Measurements from ENCODE around the gene IGHMBP2. TPM values are rescaled to one million over a fixed set of nuclear protein-coding genes. Genes with fewer than 3 reads are reported as not detected.
"Not testable (repeated sequence)": the region's sequence is repeated elsewhere in the genome, so short reads cannot be mapped to it uniquely, and the experiment has no call there.

The IGHMBP2 gene
- total RNA-seq, 4 donors from 2014 or later: 30.2 to 59.5 (median 49.2) TPM

DNA sequence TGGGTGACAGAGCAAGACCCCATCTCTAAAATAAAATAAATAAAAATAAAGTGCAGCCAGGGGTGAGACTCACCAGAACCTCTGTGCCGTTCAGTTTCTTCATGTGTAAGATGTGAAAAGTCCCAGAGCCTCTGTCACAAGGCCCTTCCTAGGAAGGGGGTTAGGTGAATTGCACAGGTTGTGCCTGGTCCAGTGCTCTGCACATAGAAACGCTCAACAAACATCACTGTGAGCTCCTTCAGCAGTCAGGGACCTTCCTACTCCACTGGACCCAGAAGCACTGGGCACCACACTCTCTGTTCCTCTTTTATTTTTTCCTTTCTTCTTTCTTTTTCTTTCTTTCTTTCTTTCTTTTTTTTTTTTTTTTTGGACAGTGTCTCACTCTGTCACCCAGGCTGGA lies 22.4 kb upstream of the IGHMBP2 start:
- Histone ChIP-seq H3K4me3 (no peak overlapping the region), H3K4me1 (no peaks in the 10 kb centered on the region), H3K27ac (no peak overlapping the region), H3K9me3 (no peaks in the 10 kb centered on the region), H3K36me3 (no peaks in the 10 kb centered on the region), H3K27me3 (no peaks in the 10 kb centered on the region)
- TF ChIP-seq POLR2A (IDR thresholded peaks at IDR 0.05): no peak
- TF ChIP-seq, protein P1, sequence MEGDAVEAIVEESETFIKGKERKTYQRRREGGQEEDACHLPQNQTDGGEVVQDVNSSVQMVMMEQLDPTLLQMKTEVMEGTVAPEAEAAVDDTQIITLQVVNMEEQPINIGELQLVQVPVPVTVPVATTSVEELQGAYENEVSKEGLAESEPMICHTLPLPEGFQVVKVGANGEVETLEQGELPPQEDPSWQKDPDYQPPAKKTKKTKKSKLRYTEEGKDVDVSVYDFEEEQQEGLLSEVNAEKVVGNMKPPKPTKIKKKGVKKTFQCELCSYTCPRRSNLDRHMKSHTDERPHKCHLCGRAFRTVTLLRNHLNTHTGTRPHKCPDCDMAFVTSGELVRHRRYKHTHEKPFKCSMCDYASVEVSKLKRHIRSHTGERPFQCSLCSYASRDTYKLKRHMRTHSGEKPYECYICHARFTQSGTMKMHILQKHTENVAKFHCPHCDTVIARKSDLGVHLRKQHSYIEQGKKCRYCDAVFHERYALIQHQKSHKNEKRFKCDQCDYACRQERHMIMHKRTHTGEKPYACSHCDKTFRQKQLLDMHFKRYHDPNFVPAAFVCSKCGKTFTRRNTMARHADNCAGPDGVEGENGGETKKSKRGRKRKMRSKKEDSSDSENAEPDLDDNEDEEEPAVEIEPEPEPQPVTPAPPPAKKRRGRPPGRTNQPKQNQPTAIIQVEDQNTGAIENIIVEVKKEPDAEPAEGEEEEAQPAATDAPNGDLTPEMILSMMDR (IDR thresholded peaks at IDR 0.05): no peak
- DNase-seq: no peak

DNA sequence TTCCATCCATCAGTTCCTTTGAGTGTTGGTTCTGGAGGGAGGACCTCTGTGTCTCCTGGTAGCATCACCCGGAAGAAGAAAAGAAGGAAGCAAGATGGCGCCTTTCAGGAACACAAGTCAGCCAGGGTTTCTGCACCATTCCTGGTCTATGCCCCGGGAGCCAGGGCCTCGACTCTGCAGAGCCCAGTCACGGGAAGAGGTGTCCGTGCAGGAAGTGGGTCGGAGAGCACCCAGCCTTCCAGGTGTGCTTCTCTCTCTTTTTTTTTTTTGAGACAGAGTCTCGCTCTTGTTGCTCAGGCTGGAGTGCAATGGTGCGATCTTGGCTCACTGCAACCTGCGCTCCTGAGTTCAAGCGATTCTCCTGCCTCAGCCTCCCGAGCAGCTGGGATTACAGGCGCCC lies 21.3 kb upstream of the IGHMBP2 start:
- no peaks in the 10 kb centered on the region for H3K27me3 ChIP-seq
- H3K4me1 ChIP-seq: no peaks in the 10 kb centered on the region
- TF ChIP-seq, protein P1 (IDR thresholded peaks at IDR 0.05): no peak
- TF ChIP-seq POLR2A (IDR thresholded peaks at IDR 0.05): no peak
- no peaks in the 10 kb centered on the region for H3K36me3 ChIP-seq
- H3K4me3 ChIP-seq: no peak overlapping the region
- no peak overlapping the region for H3K27ac ChIP-seq
- H3K9me3 ChIP-seq: no peaks in the 10 kb centered on the region
- DNase-seq: no peak

DNA sequence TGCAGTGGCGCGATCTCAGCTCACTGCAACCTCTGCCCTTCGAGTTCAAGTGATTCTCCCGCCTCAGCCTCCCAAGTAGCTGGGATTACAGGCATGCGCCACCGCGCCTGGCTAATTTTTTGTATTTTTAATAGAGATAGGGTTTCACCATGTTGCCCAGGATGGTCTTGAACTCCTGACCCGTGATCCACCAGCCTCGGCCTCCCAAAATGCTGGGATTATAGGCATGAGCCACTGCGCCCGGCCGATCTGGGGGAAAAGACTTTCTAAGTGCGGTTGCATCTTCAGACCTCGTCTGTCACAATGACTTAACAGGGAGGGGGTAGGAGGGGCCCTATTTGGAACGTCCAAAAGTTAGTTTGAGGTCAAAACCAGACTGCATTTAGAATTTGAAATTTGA lies 18.9 kb upstream of the IGHMBP2 start:
- H3K36me3 ChIP-seq, H3K27ac ChIP-seq, H3K4me1 ChIP-seq, H3K27me3 ChIP-seq, H3K9me3 ChIP-seq, DNase-seq, H3K4me3 ChIP-seq: not testable (repeated sequence)

DNA sequence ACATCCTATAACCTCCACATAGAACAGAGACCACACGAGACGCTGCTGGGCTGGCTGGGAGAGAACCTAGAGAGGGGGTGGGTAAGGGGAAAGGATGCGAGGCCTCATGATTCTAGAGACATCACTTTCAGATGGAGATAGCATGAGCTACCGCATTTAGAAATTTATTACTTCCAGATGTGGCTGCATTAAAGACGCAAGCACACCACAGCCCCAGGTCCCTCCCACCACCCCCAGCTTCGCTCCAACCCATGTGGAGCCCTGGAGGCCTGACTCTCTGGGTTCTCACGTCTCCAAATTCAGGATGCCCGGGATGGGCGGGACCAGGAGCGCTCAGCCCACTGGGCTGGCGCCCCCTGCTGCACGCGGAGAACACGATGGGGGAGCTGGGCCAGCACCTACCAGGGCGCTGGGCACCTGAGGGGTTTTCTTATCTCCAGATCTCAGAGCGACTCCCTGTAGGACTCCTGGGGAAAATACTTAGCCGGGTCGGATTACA lies 13.7 kb upstream of the IGHMBP2 start:
- Histone ChIP-seq H3K9me3 (no peaks in the 10 kb centered on the region), H3K36me3 (peaks cover 0 to 52% (median 0%) of the 10 kb centered on the region in 3 donors), H3K27ac (no peak overlapping the region), H3K4me3 (no peak overlapping the region), H3K27me3 (no peaks in the 10 kb centered on the region), H3K4me1 (peaks cover 0 to 8% (median 0%) of the 10 kb centered on the region in 4 donors)
- TF ChIP-seq POLR2A (IDR thresholded peaks at IDR 0.05): no peak
- TF ChIP-seq, protein P1 (IDR thresholded peaks at IDR 0.05): peak in 2 of 6 experiments; percentile 10 to 28
- DNase-seq: no peak

DNA sequence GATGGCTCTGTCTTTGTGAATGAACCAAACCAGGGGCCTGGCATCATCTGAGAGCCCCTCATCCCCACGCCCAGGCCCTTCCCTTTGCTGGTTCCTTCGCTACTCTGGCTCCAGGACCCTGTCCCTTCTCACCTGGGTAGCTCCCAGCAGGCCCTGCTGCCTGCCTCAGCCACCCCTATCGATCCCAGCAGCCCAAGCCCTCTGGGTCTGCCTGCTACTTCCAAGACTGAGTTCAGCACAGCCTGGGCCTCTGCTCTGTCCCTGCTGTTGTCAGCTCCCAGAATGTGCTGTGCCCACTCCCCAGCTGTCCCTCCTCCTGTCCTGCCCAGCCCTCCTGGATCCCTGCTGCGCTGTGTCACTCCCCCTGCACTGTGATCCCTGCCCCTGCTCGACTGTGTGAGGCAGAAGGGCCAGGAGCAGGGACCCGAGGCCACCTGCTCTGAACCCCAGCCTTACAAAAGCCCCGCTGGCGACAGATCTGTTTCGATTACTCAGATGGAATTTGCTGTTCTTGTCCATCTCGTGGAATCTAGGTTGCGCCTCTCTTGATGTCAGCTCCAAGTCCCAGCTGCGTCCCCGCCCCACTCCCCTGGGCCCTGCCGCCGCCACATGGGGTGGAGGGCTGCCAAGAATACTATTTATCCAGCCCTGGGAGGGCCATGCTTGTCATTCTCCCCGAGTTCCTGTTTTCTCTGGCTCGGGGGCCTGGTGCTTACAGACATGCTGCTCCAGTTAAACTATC lies 13.0 kb upstream of the IGHMBP2 start:
- DNase-seq: peak in 1 of 3 donors; percentile 55
- peak overlapping the region in 2 of 4 donors; percentile 17 to 46 for H3K27ac ChIP-seq
- H3K9me3 ChIP-seq: no peaks in the 10 kb centered on the region
- H3K4me1 ChIP-seq: peaks cover 0 to 8% (median 0%) of the 10 kb centered on the region in 4 donors
- TF ChIP-seq, protein P1 (IDR thresholded peaks at IDR 0.05): no peak
- TF ChIP-seq POLR2A (IDR thresholded peaks at IDR 0.05): no peak
- H3K36me3 ChIP-seq: peaks cover 0 to 58% (median 0%) of the 10 kb centered on the region in 3 donors
- no peaks in the 10 kb centered on the region for H3K27me3 ChIP-seq
- H3K4me3 ChIP-seq: no peak overlapping the region

DNA sequence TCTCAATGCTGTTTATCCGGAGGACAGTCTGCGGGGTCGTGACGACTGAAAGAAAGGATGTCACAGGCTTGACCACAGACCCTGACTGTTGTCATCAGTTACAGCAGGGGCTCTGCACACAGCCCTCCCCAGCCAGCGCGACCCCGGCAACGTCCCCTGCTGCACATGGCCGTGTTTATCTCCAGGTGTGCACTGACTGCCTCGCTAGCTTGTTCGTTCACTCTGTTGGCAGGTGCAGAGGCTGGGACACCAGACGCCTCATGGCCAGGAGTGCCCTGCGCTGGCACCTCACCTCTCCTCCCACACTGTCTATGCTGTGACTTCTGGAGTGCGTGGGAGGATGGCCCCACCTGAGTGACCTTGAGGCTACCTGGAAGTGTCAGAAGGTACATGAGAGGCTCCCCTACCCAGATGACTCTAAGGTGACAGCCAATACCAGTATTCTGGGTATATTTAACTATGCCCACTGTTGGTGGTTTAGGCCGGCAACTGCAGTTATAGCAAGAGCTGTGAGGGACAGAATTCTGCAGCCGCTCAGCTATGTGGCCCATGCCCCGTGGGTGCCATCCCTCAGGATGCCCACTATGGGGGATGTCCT lies 12.2 kb upstream of the IGHMBP2 start:
- TF ChIP-seq POLR2A (IDR thresholded peaks at IDR 0.05): no peak
- TF ChIP-seq, protein P1 (IDR thresholded peaks at IDR 0.05): no peak
- no peaks in the 10 kb centered on the region for H3K9me3 ChIP-seq
- peak overlapping the region in 2 of 4 donors; percentile 3 to 17 for H3K27ac ChIP-seq
- no peak for DNase-seq
- peaks cover 0 to 8% (median 0%) of the 10 kb centered on the region in 4 donors for H3K4me1 ChIP-seq
- H3K36me3 ChIP-seq: peaks cover 0 to 66% (median 0%) of the 10 kb centered on the region in 3 donors
- H3K4me3 ChIP-seq: no peak overlapping the region
- H3K27me3 ChIP-seq: no peaks in the 10 kb centered on the region
